ENCODE data around the gene PLLP. TPM values are rescaled to one million over a fixed set of nuclear protein-coding genes. Genes with fewer than 3 reads are reported as not detected.

The PLLP gene
- total and polyA plus RNA-seq, 9 of the 15 experiments (the other 6 are each of a cell fraction or from before 2014, with no cell fraction given), result 0.09 to 0.96 (median 0.27) TPM

DNA sequence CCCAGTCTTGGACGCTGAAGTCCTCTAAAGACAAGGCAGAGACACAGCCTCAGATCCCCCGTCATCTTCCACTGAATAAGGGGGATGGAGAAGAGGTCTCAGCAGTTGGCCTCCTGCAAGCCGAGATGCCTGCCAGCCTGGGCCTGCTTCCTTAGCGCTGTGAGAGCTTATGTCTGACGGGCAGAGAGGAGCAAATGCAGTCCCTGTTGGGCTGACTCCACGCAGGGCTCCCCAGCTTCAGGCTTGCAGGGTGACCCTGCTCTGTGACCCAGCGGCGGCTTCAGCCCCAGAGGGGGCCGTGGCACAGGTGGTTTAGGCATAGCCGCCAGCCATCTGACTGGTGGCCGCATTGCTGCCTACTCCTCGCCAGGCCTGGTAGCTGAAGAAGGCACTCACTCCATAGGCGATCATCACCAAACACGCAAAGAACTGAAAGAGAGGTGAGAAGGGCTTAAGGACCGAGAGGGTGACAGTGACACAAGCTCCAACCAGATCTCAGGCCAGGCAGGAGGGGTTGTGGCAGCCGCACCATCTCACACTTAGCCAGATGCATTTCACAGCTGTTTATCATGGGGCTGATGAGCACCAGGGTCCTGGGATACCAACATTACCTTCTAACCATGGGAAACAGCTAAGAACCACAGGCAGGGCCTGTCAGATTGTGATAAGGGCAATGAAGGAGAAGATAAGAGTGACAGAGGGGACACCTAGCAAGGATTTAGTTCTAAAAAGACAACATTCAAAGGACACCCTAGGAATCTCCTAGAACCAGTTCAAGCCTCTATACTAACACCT, 27.7 kb downstream of the PLLP start:
- 54% methylated on average over 15 of the region's 16 CpGs for WGBS (ENCODE audit: insufficient coverage, low coverage, missing lambda C conversion rate)
- no peak overlapping the region for H3K4me2 ChIP-seq (ENCODE audit: insufficient read depth, low read length)
- no peaks in the 10 kb centered on the region for H4K20me1 ChIP-seq (replicated peaks; ENCODE audit: control insufficient read depth, insufficient read depth, low read length)
- H3K27me3 ChIP-seq (ENCODE audit: control insufficient read depth in 2 of 2, insufficient read depth in 2 of 2, low read length in 2 of 2), result no peaks in the 10 kb centered on the region
- H3K9ac ChIP-seq (ENCODE audit: insufficient read depth in 1 of 2, low read depth in 2 of 2, low read length in 2 of 2), result peak overlapping the region in 1 of 2 experiments; percentile 81; a peak in 2 of 4 replicates
- H3K4me3 ChIP-seq, result no peak overlapping the region
- ChIA-PET CTCF (ENCODE audit: low intra/inter-chr PET ratio) (no interaction called here), POLR2A (interaction anchor here (0.6 to 2.4 kb wide), 3 partner anchors 10 to 978 kb away, joined by 3 to 15 read pairs (median 6); no protein-coding TSS in a partner anchor)
- H3K79me2 ChIP-seq (ENCODE audit: control insufficient read depth, insufficient read depth, low read length), result no peaks in the 10 kb centered on the region
- intact Hi-C loops (cut with micrococcal nuclease) (no loop called here), in situ Hi-C loops (cut with MboI) (no loop called here)
- ATAC-seq (peak; percentile 58), FAIRE-seq (peak; percentile 67), DNase-seq (ENCODE audit: extremely low read depth in 1 of 4, low spot score in 3 of 4) (peak; percentile 39 to 60 (median 46))
- no peaks in the 10 kb centered on the region for H3K9me3 ChIP-seq (replicated peaks; ENCODE audit: control insufficient read depth, insufficient read depth, low read depth, low read length)
- H3K4me1 ChIP-seq (replicated peaks in 1 of 2; ENCODE audit: control insufficient read depth in 2 of 2, insufficient read depth in 2 of 2, low read length in 2 of 2), result peaks cover 12 to 17% of the 10 kb centered on the region in 2 experiments; a peak in 4 of 5 replicates
- H2AFZ ChIP-seq (ENCODE audit: low read depth, low read length), result no peak overlapping the region
- H3K36me3 ChIP-seq (ENCODE audit: control insufficient read depth, insufficient read depth, low read length), result peaks cover 13% of the 10 kb centered on the region; the same call in 2 of the 3 replicates
- no peak overlapping the region for H3K27ac ChIP-seq (ENCODE audit: extremely low read depth, low read depth, low read length)
- BruUV-seq (replicated peaks), result no TSS peak
- H3K9me1 ChIP-seq (ENCODE audit: control insufficient read depth, insufficient read depth, low read length), result no peaks in the 10 kb centered on the region
- TF ChIP-seq ZEB2 (IDR thresholded peaks at IDR 0.05), result 0 out of 2 replicates have a peak, but pooled peaks have one; percentile 29
- peak; percentile 57; the same call in 1 of the 2 replicates for TF ChIP-seq MTA2 (IDR thresholded peaks at IDR 0.05; ENCODE audit: low read depth)
- 0 out of 2 replicates have a peak, but pooled peaks have one; percentile 50 for TF ChIP-seq POLR2AphosphoS5 (IDR thresholded peaks at IDR 0.05; ENCODE audit: control insufficient read depth, insufficient read depth, low read depth, low read length)
- TF ChIP-seq, protein P1, sequence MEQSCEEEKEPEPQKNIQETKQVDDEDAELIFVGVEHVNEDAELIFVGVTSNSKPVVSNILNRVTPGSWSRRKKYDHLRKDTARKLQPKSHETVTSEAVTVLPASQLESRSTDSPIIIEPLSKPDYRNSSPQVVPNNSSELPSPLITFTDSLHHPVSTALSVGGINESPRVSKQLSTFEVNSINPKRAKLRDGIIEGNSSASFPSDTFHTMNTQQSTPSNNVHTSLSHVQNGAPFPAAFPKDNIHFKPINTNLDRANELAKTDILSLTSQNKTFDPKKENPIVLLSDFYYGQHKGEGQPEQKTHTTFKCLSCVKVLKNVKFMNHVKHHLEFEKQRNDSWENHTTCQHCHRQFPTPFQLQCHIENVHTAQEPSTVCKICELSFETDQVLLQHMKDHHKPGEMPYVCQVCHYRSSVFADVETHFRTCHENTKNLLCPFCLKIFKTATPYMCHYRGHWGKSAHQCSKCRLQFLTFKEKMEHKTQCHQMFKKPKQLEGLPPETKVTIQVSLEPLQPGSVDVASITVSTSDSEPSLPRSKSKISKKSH (CRISPR knock-in tag; IDR thresholded peaks at IDR 0.05), result no peak
- peak; percentile 90 for TF ChIP-seq CBFA2T3 (IDR thresholded peaks at IDR 0.05)
- TF ChIP-seq, protein P2, sequence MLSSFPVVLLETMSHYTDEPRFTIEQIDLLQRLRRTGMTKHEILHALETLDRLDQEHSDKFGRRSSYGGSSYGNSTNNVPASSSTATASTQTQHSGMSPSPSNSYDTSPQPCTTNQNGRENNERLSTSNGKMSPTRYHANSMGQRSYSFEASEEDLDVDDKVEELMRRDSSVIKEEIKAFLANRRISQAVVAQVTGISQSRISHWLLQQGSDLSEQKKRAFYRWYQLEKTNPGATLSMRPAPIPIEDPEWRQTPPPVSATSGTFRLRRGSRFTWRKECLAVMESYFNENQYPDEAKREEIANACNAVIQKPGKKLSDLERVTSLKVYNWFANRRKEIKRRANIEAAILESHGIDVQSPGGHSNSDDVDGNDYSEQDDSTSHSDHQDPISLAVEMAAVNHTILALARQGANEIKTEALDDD (IDR thresholded peaks at IDR 0.05), result no peak
- peak; percentile 24 to 30; a peak in 1 of 4 replicates for TF ChIP-seq KDM1A (IDR thresholded peaks at IDR 0.05)
- no peak for TF ChIP-seq EHMT2 (IDR thresholded peaks at IDR 0.05)
- TF ChIP-seq GATA2 (CRISPR knock-in tag; IDR thresholded peaks at IDR 0.05), result peak; percentile 46; the same call in 1 of the 2 replicates
- TF ChIP-seq POLR3A (IDR thresholded peaks at IDR 0.05; ENCODE audit: borderline replicate concordance, extremely low read depth, insufficient read depth, insufficient read length), result no peak
- TF ChIP-seq, protein P3, sequence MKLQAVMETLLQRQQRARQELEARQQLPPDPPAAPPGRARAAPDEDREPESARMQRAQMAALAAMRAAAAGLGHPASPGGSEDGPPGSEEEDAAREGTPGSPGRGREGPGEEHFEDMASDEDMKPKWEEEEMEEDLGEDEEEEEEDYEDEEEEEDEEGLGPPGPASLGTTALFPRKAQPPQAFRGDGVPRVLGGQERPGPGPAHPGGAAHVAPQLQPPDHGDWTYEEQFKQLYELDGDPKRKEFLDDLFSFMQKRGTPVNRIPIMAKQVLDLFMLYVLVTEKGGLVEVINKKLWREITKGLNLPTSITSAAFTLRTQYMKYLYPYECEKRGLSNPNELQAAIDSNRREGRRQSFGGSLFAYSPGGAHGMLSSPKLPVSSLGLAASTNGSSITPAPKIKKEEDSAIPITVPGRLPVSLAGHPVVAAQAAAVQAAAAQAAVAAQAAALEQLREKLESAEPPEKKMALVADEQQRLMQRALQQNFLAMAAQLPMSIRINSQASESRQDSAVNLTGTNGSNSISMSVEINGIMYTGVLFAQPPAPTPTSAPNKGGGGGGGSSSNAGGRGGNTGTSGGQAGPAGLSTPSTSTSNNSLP (IDR thresholded peaks at IDR 0.05; ENCODE audit: borderline replicate concordance, low read depth, low read length), result no peak
- TF ChIP-seq, protein P4, sequence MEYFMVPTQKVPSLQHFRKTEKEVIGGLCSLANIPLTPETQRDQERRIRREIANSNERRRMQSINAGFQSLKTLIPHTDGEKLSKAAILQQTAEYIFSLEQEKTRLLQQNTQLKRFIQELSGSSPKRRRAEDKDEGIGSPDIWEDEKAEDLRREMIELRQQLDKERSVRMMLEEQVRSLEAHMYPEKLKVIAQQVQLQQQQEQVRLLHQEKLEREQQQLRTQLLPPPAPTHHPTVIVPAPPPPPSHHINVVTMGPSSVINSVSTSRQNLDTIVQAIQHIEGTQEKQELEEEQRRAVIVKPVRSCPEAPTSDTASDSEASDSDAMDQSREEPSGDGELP (CRISPR knock-in tag; IDR thresholded peaks at IDR 0.05; ENCODE audit: borderline replicate concordance), result peak; percentile 73
- peak; percentile 88 for TF ChIP-seq TEAD4 (IDR thresholded peaks at IDR 0.05; ENCODE audit: low read length)
- TF ChIP-seq TEAD4 (CRISPR knock-in tag; IDR thresholded peaks at IDR 0.05; ENCODE audit: borderline replicate concordance), result no peak
- no peak for TF ChIP-seq NONO (IDR thresholded peaks at IDR 0.05; ENCODE audit: low read depth in 2 of 2, low read length in 1 of 2)
- TF ChIP-seq CTBP1 (IDR thresholded peaks at IDR 0.05; ENCODE audit: borderline replicate concordance), result peak; percentile 49; the same call in 1 of the 2 replicates
- peak; percentile 24; the same call in 1 of the 2 replicates for TF ChIP-seq EP300 (IDR thresholded peaks at IDR 0.05; ENCODE audit: low read length)

Data from K562 (cell line).